ENCODE data around the gene YTHDF1. TPM values are rescaled to one million over a fixed set of nuclear protein-coding genes. Genes with fewer than 3 reads are reported as not detected.

The YTHDF1 gene
- total RNA-seq, 1 experiment from 2014 or later, result 196 TPM

DNA sequence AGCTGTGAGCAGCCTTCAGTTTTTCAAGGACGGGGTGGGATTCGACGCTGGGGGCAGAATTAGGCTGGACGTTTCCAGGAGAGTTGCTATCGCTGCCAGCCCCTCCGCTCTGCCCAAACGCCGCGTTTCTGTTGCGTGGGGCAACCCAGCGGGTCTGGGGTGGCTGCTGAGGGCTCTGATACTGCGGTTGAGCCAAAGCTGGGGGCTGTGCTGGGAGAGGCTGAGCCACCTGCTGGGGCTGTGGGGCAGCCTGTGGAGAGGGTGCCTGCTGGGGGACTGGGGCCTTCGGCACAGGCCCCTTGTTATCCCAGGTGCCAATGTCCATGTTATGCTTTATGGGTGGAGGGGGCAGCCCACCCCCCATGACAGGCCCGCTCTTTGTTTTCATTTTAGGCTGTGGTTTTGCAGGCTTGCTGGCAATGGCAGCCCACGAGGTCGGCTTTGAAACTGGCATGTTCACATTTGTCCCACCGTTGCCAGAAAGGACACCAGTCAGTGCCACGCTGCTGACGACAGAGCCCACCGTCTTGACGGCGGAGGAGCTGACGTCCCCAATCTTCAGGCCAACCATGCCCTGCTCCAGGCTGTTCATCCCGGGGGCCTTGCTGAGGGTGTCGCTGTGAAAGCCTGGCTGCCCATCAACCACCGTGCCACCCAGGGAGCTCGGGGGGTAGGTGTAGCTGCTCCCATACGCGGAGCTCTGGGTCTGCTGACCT is 13.0 kb downstream of the YTHDF1 start:
- Mint-ChIP-seq H3K4me3 (ENCODE audit: unreplicated experiment) (no peak overlapping the region), H3K36me3 (ENCODE audit: insufficient read depth, unreplicated experiment) (peaks cover 100% of the 10 kb centered on the region), H3K4me1 (ENCODE audit: low read depth, unreplicated experiment) (peaks cover 46% of the 10 kb centered on the region), H3K27ac (ENCODE audit: unreplicated experiment) (peak overlapping the region; percentile 39), H3K9me3 (ENCODE audit: unreplicated experiment) (no peaks in the 10 kb centered on the region), H3K27me3 (ENCODE audit: insufficient read depth, unreplicated experiment) (no peaks in the 10 kb centered on the region)
- Histone ChIP-seq H3K4me3 (ENCODE audit: low read depth, low read length) (no peak overlapping the region), H3K9me3 (no peaks in the 10 kb centered on the region), H3K27me3 (replicated peaks; ENCODE audit: control insufficient read depth, insufficient read depth, low read length) (no peaks in the 10 kb centered on the region), H3K4me1 (0 out of 2 replicates have a peak, but pooled peaks cover 12% of the 10 kb centered on the region), H3K36me3 (ENCODE audit: control insufficient read depth, insufficient read depth, low read length) (peaks cover 7% of the 10 kb centered on the region)
- no peak for TF ChIP-seq CTCF (IDR thresholded peaks at IDR 0.05; ENCODE audit: insufficient read depth in 1 of 2, low read depth in 1 of 2, low read length in 1 of 2, severe bottlenecking in 1 of 2, unreplicated experiment in 1 of 2)
- POLR2A ChIA-PET, result no interaction called here
- CTCF ChIA-PET, result interaction anchor here (1.4 to 1.5 kb wide), 2 partner anchors 12 to 20 kb away, joined by 3 to 4 read pairs; no protein-coding TSS in a partner anchor
- intact Hi-C loops (cut with micrococcal nuclease; ENCODE audit: unreplicated experiment), result no loop called here
- no peak for DNase-seq
- BruUV-seq (replicated peaks), result TSS peak; percentile 1

- Mint-ChIP-seq H3K27me3 (ENCODE audit: insufficient read depth, unreplicated experiment) (no peaks in the 10 kb centered on the region), H3K36me3 (ENCODE audit: insufficient read depth, unreplicated experiment) (peaks cover 100% of the 10 kb centered on the region), H3K4me3 (ENCODE audit: unreplicated experiment) (no peak overlapping the region), H3K4me1 (ENCODE audit: low read depth, unreplicated experiment) (peaks cover 49% of the 10 kb centered on the region), H3K9me3 (ENCODE audit: unreplicated experiment) (no peaks in the 10 kb centered on the region), H3K27ac (ENCODE audit: unreplicated experiment) (peak overlapping the region; percentile 39)
- TF ChIP-seq CTCF (IDR thresholded peaks at IDR 0.05; ENCODE audit: insufficient read depth in 1 of 2, low read depth in 1 of 2, low read length in 1 of 2, severe bottlenecking in 1 of 2, unreplicated experiment in 1 of 2), result no peak
- BruUV-seq (replicated peaks), result no TSS peak
- POLR2A ChIA-PET, result no interaction called here
- H3K27me3 ChIP-seq (replicated peaks; ENCODE audit: control insufficient read depth, insufficient read depth, low read length), result no peaks in the 10 kb centered on the region
- H3K9me3 ChIP-seq, result no peaks in the 10 kb centered on the region
- peaks cover 9% of the 10 kb centered on the region for H3K36me3 ChIP-seq (ENCODE audit: control insufficient read depth, insufficient read depth, low read length)
- H3K4me3 ChIP-seq (ENCODE audit: low read depth, low read length), result no peak overlapping the region
- 0 out of 2 replicates have a peak, but pooled peaks cover 12% of the 10 kb centered on the region for H3K4me1 ChIP-seq
- CTCF ChIA-PET, result no interaction called here
- DNase-seq, result no peak
- intact Hi-C loops (cut with micrococcal nuclease; ENCODE audit: unreplicated experiment), result no loop called here
Observed at GRCh38 chr20:63202021-63202420, 13.9 kb downstream of the YTHDF1 start.

- H3K36me3 ChIP-seq (ENCODE audit: control insufficient read depth, insufficient read depth, low read length), result peaks cover 11% of the 10 kb centered on the region
- no peaks in the 10 kb centered on the region for H3K27me3 ChIP-seq (replicated peaks; ENCODE audit: control insufficient read depth, insufficient read depth, low read length)
- H3K4me3 ChIP-seq (ENCODE audit: low read depth, low read length), result no peak overlapping the region
- no peak for DNase-seq
- Mint-ChIP-seq H3K9me3 (ENCODE audit: unreplicated experiment) (no peaks in the 10 kb centered on the region), H3K27me3 (ENCODE audit: insufficient read depth, unreplicated experiment) (no peaks in the 10 kb centered on the region), H3K27ac (ENCODE audit: unreplicated experiment) (no peak overlapping the region), H3K4me1 (ENCODE audit: low read depth, unreplicated experiment) (peaks cover 55% of the 10 kb centered on the region), H3K36me3 (ENCODE audit: insufficient read depth, unreplicated experiment) (peaks cover 100% of the 10 kb centered on the region), H3K4me3 (ENCODE audit: unreplicated experiment) (no peak overlapping the region)
- intact Hi-C loops (cut with micrococcal nuclease; ENCODE audit: unreplicated experiment), result no loop called here
- POLR2A ChIA-PET, result no interaction called here
- BruUV-seq (replicated peaks), result no TSS peak
- H3K4me1 ChIP-seq, result 0 out of 2 replicates have a peak, but pooled peaks cover 16% of the 10 kb centered on the region
- TF ChIP-seq CTCF (IDR thresholded peaks at IDR 0.05; ENCODE audit: insufficient read depth in 1 of 2, low read depth in 1 of 2, low read length in 1 of 2, severe bottlenecking in 1 of 2, unreplicated experiment in 1 of 2), result no peak
- CTCF ChIA-PET, result interaction anchor here (0.6 to 1.6 kb wide), 5 partner anchors 16 to 404 kb away, joined by 3 to 6 read pairs (median 5); no protein-coding TSS in a partner anchor
- no peaks in the 10 kb centered on the region for H3K9me3 ChIP-seq
Observed at GRCh38 chr20:63198606-63199005, 17.3 kb downstream of the YTHDF1 start.

Measured in Caco-2 (cell line).